Smooth muscle cell (in vitro differentiated cells): ENCODE measurements around the gene ADSS1. TPM values are rescaled to one million over a fixed set of nuclear protein-coding genes. Genes with fewer than 3 reads are reported as not detected.

Source experiments
- DNase-seq: peaks from one replicate; lab custom pipeline; 2025; ENCODE audit not compliant: unreplicated experiment; lab: John Stamatoyannopoulos, UW
- H2AFZ ChIP-seq: fragments of 200-600 bp; sonication (generic); 2 replicates; pipeline ENCODE4 v1.6.0; 2016; ENCODE audit warnings: antibody characterized with exemption, low read depth, mild to moderate bottlenecking
- H3F3A ChIP-seq: fragments of 200-600 bp; sonication (generic); 2 replicates; pipeline ENCODE4 v1.6.0; 2017; ENCODE audit warnings: antibody characterized with exemption, low read depth
- H3K27ac ChIP-seq: fragments of 200-600 bp; sonication (generic); 2 replicates; pipeline ENCODE4 v1.5.1; 2016; ENCODE audit warnings: low read depth, mild to moderate bottlenecking
- H3K27me3 ChIP-seq: fragments of 200-600 bp; sonication (generic); 2 replicates; pipeline ENCODE4 v1.6.1; 2016; ENCODE audit warnings: low read depth, mild to moderate bottlenecking
- H3K36me3 ChIP-seq: fragments of 200-600 bp; sonication (generic); 2 replicates; pipeline ENCODE4 v1.5.1; 2016; ENCODE audit warnings: low read depth
- H3K4me1 ChIP-seq: fragments of 200-600 bp; sonication (generic); 2 replicates; pipeline ENCODE4 v1.5.1; 2016; ENCODE audit warnings: low read depth
- H3K4me2 ChIP-seq: fragments of 200-600 bp; sonication (generic); 2 replicates; pipeline ENCODE4 v1.6.0; 2016; ENCODE audit warnings: mild to moderate bottlenecking
- H3K4me3 ChIP-seq: fragments of 200-600 bp; sonication (generic); 2 replicates; pipeline ENCODE4 v1.5.1; 2016; ENCODE audit warnings: mild to moderate bottlenecking
- H3K79me2 ChIP-seq: fragments of 200-600 bp; sonication (generic); 2 replicates; pipeline ENCODE4 v1.6.0; 2016; ENCODE audit warnings: low read depth, mild to moderate bottlenecking
- H3K9ac ChIP-seq: fragments of 200-600 bp; sonication (generic); 2 replicates; pipeline ENCODE4 v1.6.0; 2016; ENCODE audit warnings: low read depth
- H3K9me3 ChIP-seq: fragments of 200-600 bp; sonication (generic); replicated peaks from 2 replicates; pipeline ENCODE4 v1.5.1; 2016; ENCODE audit warnings: low read depth
- H4K20me1 ChIP-seq: fragments of 200-600 bp; sonication (generic); 2 replicates; pipeline ENCODE4 v1.6.0; 2016; ENCODE audit warnings: low read depth
- WGBS: methylation state at CpG from one replicate; pipeline ENCODE4 v1.1.7; 2016; ENCODE audit warnings: low lambda C conversion rate; 5-methylcytosine and 5-hydroxymethylcytosine counted together
- polyA plus RNA-seq: library from polyadenylated mRNA; unstranded; fragments of >200 nt; fragmentation: Nextera tagmentation; extraction: Ambion mirVana; gene quantifications from 2 replicates; pipeline ENCODE4 v1.2.1, GENCODE V29; 2016
- total RNA-seq: library from RNA; depleted of rRNA; stranded (reverse); fragments of >200 nt; gene quantifications from 2 replicates; pipeline ENCODE4 v1.2.3, GENCODE V29; 2014
- TF ChIP-seq, protein P1 (sequence below): fragments of 200-600 bp; sonication (generic); IDR thresholded peaks from 2 replicates; pipeline ENCODE4 v1.5.1; 2017; ENCODE audit warnings: borderline replicate concordance, mild to moderate bottlenecking, antibody characterized with exemption; ENCODE audit not compliant: insufficient read depth, poor library complexity, severe bottlenecking

Gene ADSS1
- total and polyA plus RNA-seq, 2 experiments from 2014 or later, result 7.8 to 43.0 TPM

DNA sequence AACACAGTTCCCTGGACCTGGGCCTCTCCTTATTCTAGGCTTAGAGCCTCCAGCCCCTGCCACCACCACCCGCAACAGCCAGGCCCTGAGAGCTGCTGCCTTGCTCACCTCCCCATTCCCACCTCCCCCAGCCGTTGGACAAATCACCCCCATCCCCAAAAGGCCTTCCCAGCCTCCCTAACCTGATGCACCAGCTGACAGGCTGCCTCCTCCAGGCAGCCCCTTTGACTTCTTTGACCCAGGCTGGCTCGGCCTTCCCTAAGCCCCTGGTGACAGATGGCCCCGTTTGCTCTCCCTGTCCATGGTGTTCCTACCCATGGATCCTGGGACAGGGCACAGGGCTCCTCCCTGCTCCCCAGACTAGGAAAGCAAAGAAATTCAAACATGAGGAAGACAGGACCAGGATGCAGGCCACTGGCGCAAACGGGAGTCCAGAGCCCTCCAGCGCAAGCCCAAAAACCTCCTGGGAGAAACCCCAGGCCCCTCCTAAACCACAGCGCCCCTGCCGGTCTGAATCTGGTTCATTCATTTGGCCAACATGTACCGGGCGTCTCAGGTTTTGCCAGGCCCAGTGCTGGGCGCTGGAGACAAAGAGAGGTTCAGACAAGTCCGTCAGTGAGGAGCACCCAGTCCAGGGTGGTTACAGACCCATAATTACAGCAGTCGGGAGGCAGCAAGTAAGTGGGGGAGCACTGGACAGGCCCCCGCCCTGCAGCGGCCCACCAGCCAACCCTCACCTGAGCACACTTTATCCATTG is 69.1 kb downstream of the ADSS1 start:
- TF ChIP-seq, protein P1, sequence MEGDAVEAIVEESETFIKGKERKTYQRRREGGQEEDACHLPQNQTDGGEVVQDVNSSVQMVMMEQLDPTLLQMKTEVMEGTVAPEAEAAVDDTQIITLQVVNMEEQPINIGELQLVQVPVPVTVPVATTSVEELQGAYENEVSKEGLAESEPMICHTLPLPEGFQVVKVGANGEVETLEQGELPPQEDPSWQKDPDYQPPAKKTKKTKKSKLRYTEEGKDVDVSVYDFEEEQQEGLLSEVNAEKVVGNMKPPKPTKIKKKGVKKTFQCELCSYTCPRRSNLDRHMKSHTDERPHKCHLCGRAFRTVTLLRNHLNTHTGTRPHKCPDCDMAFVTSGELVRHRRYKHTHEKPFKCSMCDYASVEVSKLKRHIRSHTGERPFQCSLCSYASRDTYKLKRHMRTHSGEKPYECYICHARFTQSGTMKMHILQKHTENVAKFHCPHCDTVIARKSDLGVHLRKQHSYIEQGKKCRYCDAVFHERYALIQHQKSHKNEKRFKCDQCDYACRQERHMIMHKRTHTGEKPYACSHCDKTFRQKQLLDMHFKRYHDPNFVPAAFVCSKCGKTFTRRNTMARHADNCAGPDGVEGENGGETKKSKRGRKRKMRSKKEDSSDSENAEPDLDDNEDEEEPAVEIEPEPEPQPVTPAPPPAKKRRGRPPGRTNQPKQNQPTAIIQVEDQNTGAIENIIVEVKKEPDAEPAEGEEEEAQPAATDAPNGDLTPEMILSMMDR, result peak; percentile 9
- H3K9ac ChIP-seq, result no peak overlapping the region
- H4K20me1 ChIP-seq, result peaks cover 67% of the 10 kb centered on the region
- 88% methylated on average over 16 of the region's 16 CpGs for WGBS
- H2AFZ ChIP-seq, result no peak overlapping the region
- peaks cover 18% of the 10 kb centered on the region for H3K4me1 ChIP-seq
- no peak for DNase-seq
- H3K4me3 ChIP-seq, result no peak overlapping the region
- no peaks in the 10 kb centered on the region for H3K36me3 ChIP-seq
- no peaks in the 10 kb centered on the region for H3K27me3 ChIP-seq
- H3K79me2 ChIP-seq, result peaks cover 67% of the 10 kb centered on the region
- H3K9me3 ChIP-seq, result no peaks in the 10 kb centered on the region
- peaks cover 9% of the 10 kb centered on the region for H3F3A ChIP-seq
- H3K4me2 ChIP-seq, result peak overlapping the region; percentile 98
- H3K27ac ChIP-seq, result no peak overlapping the region

DNA sequence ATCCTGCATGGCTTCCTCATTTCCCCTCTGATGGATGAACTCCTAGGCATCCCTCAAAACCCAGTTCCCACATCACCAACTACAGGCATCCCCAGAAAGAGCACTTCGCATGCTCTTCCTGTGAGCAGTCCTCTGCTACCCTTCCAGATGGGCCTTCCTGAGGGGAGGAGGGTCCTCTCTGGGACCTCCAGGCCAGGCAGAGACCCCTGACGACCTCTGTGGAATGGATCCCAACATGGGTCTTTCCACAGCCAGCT is 69.6 kb downstream of the ADSS1 start:
- 78% methylated on average over 2 of the region's 2 CpGs for WGBS
- H3K4me3 ChIP-seq, result peak overlapping the region; percentile 98
- H3K4me1 ChIP-seq, result peaks cover 18% of the 10 kb centered on the region
- H3K79me2 ChIP-seq, result peaks cover 62% of the 10 kb centered on the region
- TF ChIP-seq, protein P1, result no peak
- DNase-seq, result no peak
- H3K9ac ChIP-seq, result no peak overlapping the region
- peaks cover 62% of the 10 kb centered on the region for H4K20me1 ChIP-seq
- H2AFZ ChIP-seq, result no peak overlapping the region
- no peak overlapping the region for H3K27ac ChIP-seq
- peaks cover 14% of the 10 kb centered on the region for H3F3A ChIP-seq
- no peaks in the 10 kb centered on the region for H3K9me3 ChIP-seq
- no peaks in the 10 kb centered on the region for H3K27me3 ChIP-seq
- H3K36me3 ChIP-seq, result no peaks in the 10 kb centered on the region
- peak overlapping the region; percentile 98 for H3K4me2 ChIP-seq

DNA sequence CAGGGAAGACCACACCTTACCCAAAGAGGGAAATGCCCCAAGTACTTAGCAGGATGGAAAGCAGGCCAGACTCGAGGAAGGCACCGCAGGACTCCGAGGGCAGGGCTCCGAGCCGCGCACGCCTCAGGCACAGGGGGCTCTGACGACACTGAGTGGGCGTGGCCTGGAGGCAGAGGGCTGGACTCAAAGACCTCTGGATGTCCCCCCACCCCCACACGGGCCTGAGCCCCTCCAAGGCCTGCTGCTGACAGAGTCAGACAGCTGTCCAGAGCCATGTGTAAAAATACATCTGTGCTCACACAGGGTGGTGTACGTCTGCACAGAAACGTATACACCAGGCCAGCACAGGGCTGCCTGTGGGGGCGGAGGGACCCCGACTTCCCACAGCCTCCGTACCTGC is 70.1 kb downstream of the ADSS1 start:
- peak overlapping the region; percentile 68 for H3K9ac ChIP-seq
- no peaks in the 10 kb centered on the region for H3K27me3 ChIP-seq
- peaks cover 18% of the 10 kb centered on the region for H3K4me1 ChIP-seq
- H3K36me3 ChIP-seq, result no peaks in the 10 kb centered on the region
- H3K9me3 ChIP-seq, result no peaks in the 10 kb centered on the region
- peaks cover 14% of the 10 kb centered on the region for H3F3A ChIP-seq
- DNase-seq, result no peak
- WGBS, result 28% methylated on average over 15 of the region's 15 CpGs
- peak overlapping the region; percentile 98 for H3K4me3 ChIP-seq
- peak overlapping the region; percentile 42 for H3K27ac ChIP-seq
- H3K79me2 ChIP-seq, result peaks cover 60% of the 10 kb centered on the region
- TF ChIP-seq, protein P1, result no peak
- H2AFZ ChIP-seq, result no peak overlapping the region
- H4K20me1 ChIP-seq, result peaks cover 57% of the 10 kb centered on the region
- H3K4me2 ChIP-seq, result peak overlapping the region; percentile 98

DNA sequence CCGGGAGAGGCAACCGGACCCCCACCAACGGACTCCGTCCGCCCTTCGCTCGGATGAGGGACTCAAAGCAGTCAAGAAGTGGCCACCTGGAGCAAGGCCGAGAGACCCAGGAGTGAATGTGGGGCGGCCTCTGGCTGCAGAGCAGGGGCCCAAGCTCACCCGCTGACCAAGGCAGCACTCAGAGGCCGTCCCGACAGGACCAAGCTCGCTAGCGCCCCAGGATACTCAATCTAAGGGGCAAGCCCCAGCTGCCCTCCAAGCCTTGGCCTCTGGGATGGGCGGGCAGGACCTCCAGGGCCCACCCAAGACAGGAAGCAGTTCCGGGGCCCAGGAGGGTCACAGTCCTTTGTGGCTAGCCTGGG is 70.6 kb downstream of the ADSS1 start:
- Histone ChIP-seq H3K4me2 (peak overlapping the region; percentile 98), H3K4me3 (peak overlapping the region; percentile 98), H3K36me3 (no peaks in the 10 kb centered on the region), H3K27ac (peak overlapping the region; percentile 42), H3K79me2 (peaks cover 54% of the 10 kb centered on the region), H4K20me1 (peaks cover 52% of the 10 kb centered on the region), H3K9me3 (no peaks in the 10 kb centered on the region), H3K9ac (peak overlapping the region; percentile 68), H3F3A (peaks cover 17% of the 10 kb centered on the region), H2AFZ (no peak overlapping the region), H3K27me3 (no peaks in the 10 kb centered on the region), H3K4me1 (peaks cover 19% of the 10 kb centered on the region)
- WGBS, result 8% methylated on average over 16 of the region's 16 CpGs
- no peak for DNase-seq
- TF ChIP-seq, protein P1, result no peak
